K562 (cell line): ENCODE data around the gene TMEM156. TPM values are rescaled to one million over a fixed set of nuclear protein-coding genes. Genes with fewer than 3 reads are reported as not detected.

Experiments used
- ATAC-seq: fragments of 200-7000 bp; cut with Tn5 transposase; 3 replicates; pipeline ENCODE4 v1.9.1; 2020; ENCODE audit warnings: moderate library complexity
- BruUV-seq: library from RNA; stranded (reverse); fragments of 400-500 nt; replicated peaks from 2 replicates; lab custom pipeline; 2021; lab: Mats Ljungman, UMichigan
- CTCF ChIA-PET: fragments of 300-600 bp; formaldehyde crosslinking; extraction: SDS; loops from one replicate; lab custom pipeline; 2021; ENCODE audit warnings: low intra/inter-chr PET ratio; lab: Yijun Ruan, JAX
- POLR2A ChIA-PET: fragments of 300-600, 350-650 bp; sonication (Branson Sonifier 250); formaldehyde crosslinking; extraction: SDS; loops from one replicate; lab custom pipeline; 2021; ENCODE audit warnings: antibody characterized with exemption, inconsistent platforms; lab: Yijun Ruan, JAX
- DNase-seq, 4 experiments: peaks; one replicate each; pipeline versions ENCODE4 v3.0.0 to v3.0.0-alpha.2; 2011 to 2018; ENCODE audit warnings: low spot score in 3 of 4, mixed read lengths in 3 of 4; ENCODE audit errors: extremely low read depth in 1 of 4
- FAIRE-seq: peaks from 2 replicates; lab custom pipeline; 2011; peaks lifted over from hg19 to GRCh38; lab: Jason Lieb, UNC
- H2AFZ ChIP-seq: 2 replicates; pipeline ENCODE4 v1.6.0; 2011; ENCODE audit warnings: low read depth, low read length, control low read depth, inconsistent platforms
- H3K27ac ChIP-seq: fragments of 200-600 bp; 3 replicates; pipeline ENCODE4 v1.8.0; 2011; ENCODE audit warnings: low read depth, mild to moderate bottlenecking, control low read depth, inconsistent platforms, low read length, moderate library complexity, mixed read lengths; ENCODE audit errors: extremely low read depth
- H3K27me3 ChIP-seq, 2 experiments: fragments of 300-600 bp in 1 of 2; 2 replicates in 1 of 2; 3 replicates in 1 of 2; pipeline versions ENCODE4 v1.6.0 to v1.8.0; 2011; ENCODE audit warnings: inconsistent platforms in 2 of 2, low read length in 2 of 2, mild to moderate bottlenecking in 1 of 2, mixed read lengths in 1 of 2, moderate library complexity in 1 of 2; ENCODE audit not compliant: control insufficient read depth in 2 of 2, insufficient read depth in 2 of 2
- H3K36me3 ChIP-seq: fragments of 300-600 bp; 3 replicates; pipeline ENCODE4 v1.8.0; 2011; ENCODE audit warnings: mild to moderate bottlenecking, low read length, inconsistent platforms; ENCODE audit not compliant: control insufficient read depth, insufficient read depth
- H3K4me1 ChIP-seq, 2 experiments: fragments of 200-600 bp in 1 of 2; replicated peaks in 1 of 2; 2 replicates in 1 of 2; 3 replicates in 1 of 2; pipeline versions ENCODE4 v1.5.1 to v1.8.0; 2011; ENCODE audit warnings: inconsistent platforms in 2 of 2, low read length in 2 of 2, mild to moderate bottlenecking in 1 of 2, mixed read lengths in 1 of 2, moderate library complexity in 1 of 2; ENCODE audit not compliant: control insufficient read depth in 2 of 2, insufficient read depth in 2 of 2
- H3K4me2 ChIP-seq: 2 replicates; pipeline ENCODE4 v1.6.1; 2011; ENCODE audit warnings: low read length, control low read depth, inconsistent platforms, mixed read lengths; ENCODE audit not compliant: insufficient read depth
- H3K4me3 ChIP-seq: fragments of 200-600 bp; sonication (generic), shearing (Covaris generic); 2 replicates; pipeline ENCODE4 v1.5.1; 2016; ENCODE audit warnings: control low read depth, inconsistent platforms
- H3K79me2 ChIP-seq: fragments of 200-600 bp; 3 replicates; pipeline ENCODE4 v1.8.0; 2011; ENCODE audit warnings: low read length, inconsistent platforms; ENCODE audit not compliant: control insufficient read depth, insufficient read depth
- H3K9ac ChIP-seq, 2 experiments: 2 replicates each; pipeline versions ENCODE4 v1.6.0 to v1.6.1; 2011; ENCODE audit warnings: low read depth in 2 of 2, low read length in 2 of 2, control low read depth in 1 of 2, inconsistent platforms in 1 of 2, mild to moderate bottlenecking in 1 of 2, mixed read lengths in 1 of 2; ENCODE audit not compliant: insufficient read depth in 1 of 2
- H3K9me1 ChIP-seq: one replicate; pipeline ENCODE4 v1.6.0; 2011; ENCODE audit warnings: inconsistent platforms, mild to moderate bottlenecking, low read length, moderate library complexity; ENCODE audit not compliant: control insufficient read depth, insufficient read depth
- H3K9me3 ChIP-seq: replicated peaks from 2 replicates; pipeline ENCODE4 v1.5.1; 2011; ENCODE audit warnings: low read depth, low read length, inconsistent platforms; ENCODE audit not compliant: control insufficient read depth, insufficient read depth
- H4K20me1 ChIP-seq: replicated peaks from 2 replicates; pipeline ENCODE4 v1.6.1; 2011; ENCODE audit warnings: low read length, inconsistent platforms, mixed read lengths; ENCODE audit not compliant: control insufficient read depth, insufficient read depth
- DNMT1 ChIP-seq: fragments of 450-650 bp; IDR thresholded peaks from 2 replicates; pipeline ENCODE4 v1.6.1; 2016; ENCODE audit warnings: antibody characterized with exemption, mild to moderate bottlenecking
- MIER1 ChIP-seq: fragments of 450-650 bp; IDR thresholded peaks from 2 replicates; pipeline ENCODE4 v1.6.1; 2016; ENCODE audit warnings: antibody characterized with exemption, mild to moderate bottlenecking, low read depth
- SMARCC2 ChIP-seq: fragments of 450-650 bp; IDR thresholded peaks from 2 replicates; pipeline ENCODE4 v1.6.1; 2017; ENCODE audit warnings: antibody characterized with exemption, moderate library complexity, mild to moderate bottlenecking, low read depth
- SP2 ChIP-seq: IDR thresholded peaks from 2 replicates; pipeline ENCODE4 v1.6.1; 2011; ENCODE audit warnings: mild to moderate bottlenecking, low read depth, low read length, moderate library complexity; ENCODE audit not compliant: poor library complexity, severe bottlenecking; ENCODE audit errors: extremely low read depth
- ZNF431 ChIP-seq: sonication (generic); formaldehyde crosslinking; IDR thresholded peaks from 2 replicates; pipeline ENCODE4 v1.8.0; 2022; ENCODE audit warnings: mild to moderate bottlenecking, missing genetic modification reagents
- WGBS: fragments of 100-300 bp; shearing (Covaris generic); methylation state at CpG from one replicate; pipeline ENCODE4 v1.1.6; 2016; ENCODE audit warnings: low coverage, mixed read lengths; ENCODE audit not compliant: insufficient coverage; ENCODE audit errors: missing lambda C conversion rate; 5-methylcytosine and 5-hydroxymethylcytosine counted together
- in situ Hi-C: fragments of 300-500 bp; cut with MboI; formaldehyde crosslinking; loops from 4 replicates; pipeline ENCODE4 v1.15.0; 2018; ENCODE audit warnings: inconsistent platforms, mixed read lengths
- intact Hi-C: fragments of 100-400 bp; cut with micrococcal nuclease; formaldehyde crosslinking; loops from 2 replicates; pipeline ENCODE4 v1.14.2; 2022
- polyA plus RNA-seq, 8 experiments: library from polyadenylated mRNA; depleted of rRNA in 4 of 8; stranded (reverse) in 5 of 8; unstranded in 3 of 8; fragments of >200 nt; fragmentation: Nextera tagmentation in 2 of 8; fragmentation: Illumina TruSeq in 1 of 8; extraction: Ambion mirVana in 2 of 8; extraction: Trizol in 1 of 8; gene quantifications; 2 replicates each; pipeline versions ENCODE4 v1.2.1 to v1.2.3, GENCODE V29; 2011 to 2014; ENCODE audit warnings: inconsistent platforms in 1 of 8, missing spikeins in 1 of 8
- total RNA-seq, 7 experiments: library from RNA; depleted of rRNA in 6 of 7; stranded (reverse); fragments of >200 nt in 6 of 7; fragmentation: Illumina TruSeq in 2 of 7; extraction: Trizol in 2 of 7; gene quantifications; 2 replicates each; pipeline versions ENCODE4 v1.2.1 to v1.2.3, GENCODE V29; 2011 to 2021; ENCODE audit warnings: low replicate concordance in 1 of 7
- TF ChIP-seq, protein P1 (sequence below): fragments of 250-450 bp; sonication (Bioruptor Pico); IDR thresholded peaks from 2 replicates; pipeline ENCODE4 v1.4.0; 2020
- TF ChIP-seq, protein P2 (sequence below): sonication (generic); formaldehyde crosslinking; IDR thresholded peaks from 2 replicates; pipeline ENCODE4 v1.8.0; 2022; ENCODE audit warnings: mild to moderate bottlenecking, missing genetic modification reagents

The TMEM156 gene
- total and polyA plus RNA-seq, 9 of the 15 experiments (the other 6 are each of a cell fraction or from before 2014, with no cell fraction given) = 3.5 to 9.6 (median 6.4) TPM

DNA sequence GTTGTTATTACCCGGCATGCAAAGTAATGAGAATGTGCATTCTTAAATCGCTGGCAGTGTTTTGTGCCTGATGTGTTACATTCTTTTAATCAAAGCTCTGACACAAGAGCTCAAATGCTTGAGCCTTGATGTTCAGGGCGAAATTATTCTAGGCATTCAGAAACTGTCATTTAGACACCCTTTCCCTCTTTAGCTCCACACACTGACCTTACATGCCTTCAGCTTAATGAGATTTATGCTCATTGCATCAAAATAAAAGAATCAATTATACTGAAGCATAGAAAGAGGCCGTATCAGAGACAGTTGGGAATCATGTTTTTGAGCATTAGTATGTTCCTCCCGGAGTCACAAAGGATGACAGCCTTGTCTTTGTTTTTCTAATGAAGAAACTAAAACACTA is 107.9 kb downstream of the TMEM156 start (continued):
- TF ChIP-seq, protein P1, sequence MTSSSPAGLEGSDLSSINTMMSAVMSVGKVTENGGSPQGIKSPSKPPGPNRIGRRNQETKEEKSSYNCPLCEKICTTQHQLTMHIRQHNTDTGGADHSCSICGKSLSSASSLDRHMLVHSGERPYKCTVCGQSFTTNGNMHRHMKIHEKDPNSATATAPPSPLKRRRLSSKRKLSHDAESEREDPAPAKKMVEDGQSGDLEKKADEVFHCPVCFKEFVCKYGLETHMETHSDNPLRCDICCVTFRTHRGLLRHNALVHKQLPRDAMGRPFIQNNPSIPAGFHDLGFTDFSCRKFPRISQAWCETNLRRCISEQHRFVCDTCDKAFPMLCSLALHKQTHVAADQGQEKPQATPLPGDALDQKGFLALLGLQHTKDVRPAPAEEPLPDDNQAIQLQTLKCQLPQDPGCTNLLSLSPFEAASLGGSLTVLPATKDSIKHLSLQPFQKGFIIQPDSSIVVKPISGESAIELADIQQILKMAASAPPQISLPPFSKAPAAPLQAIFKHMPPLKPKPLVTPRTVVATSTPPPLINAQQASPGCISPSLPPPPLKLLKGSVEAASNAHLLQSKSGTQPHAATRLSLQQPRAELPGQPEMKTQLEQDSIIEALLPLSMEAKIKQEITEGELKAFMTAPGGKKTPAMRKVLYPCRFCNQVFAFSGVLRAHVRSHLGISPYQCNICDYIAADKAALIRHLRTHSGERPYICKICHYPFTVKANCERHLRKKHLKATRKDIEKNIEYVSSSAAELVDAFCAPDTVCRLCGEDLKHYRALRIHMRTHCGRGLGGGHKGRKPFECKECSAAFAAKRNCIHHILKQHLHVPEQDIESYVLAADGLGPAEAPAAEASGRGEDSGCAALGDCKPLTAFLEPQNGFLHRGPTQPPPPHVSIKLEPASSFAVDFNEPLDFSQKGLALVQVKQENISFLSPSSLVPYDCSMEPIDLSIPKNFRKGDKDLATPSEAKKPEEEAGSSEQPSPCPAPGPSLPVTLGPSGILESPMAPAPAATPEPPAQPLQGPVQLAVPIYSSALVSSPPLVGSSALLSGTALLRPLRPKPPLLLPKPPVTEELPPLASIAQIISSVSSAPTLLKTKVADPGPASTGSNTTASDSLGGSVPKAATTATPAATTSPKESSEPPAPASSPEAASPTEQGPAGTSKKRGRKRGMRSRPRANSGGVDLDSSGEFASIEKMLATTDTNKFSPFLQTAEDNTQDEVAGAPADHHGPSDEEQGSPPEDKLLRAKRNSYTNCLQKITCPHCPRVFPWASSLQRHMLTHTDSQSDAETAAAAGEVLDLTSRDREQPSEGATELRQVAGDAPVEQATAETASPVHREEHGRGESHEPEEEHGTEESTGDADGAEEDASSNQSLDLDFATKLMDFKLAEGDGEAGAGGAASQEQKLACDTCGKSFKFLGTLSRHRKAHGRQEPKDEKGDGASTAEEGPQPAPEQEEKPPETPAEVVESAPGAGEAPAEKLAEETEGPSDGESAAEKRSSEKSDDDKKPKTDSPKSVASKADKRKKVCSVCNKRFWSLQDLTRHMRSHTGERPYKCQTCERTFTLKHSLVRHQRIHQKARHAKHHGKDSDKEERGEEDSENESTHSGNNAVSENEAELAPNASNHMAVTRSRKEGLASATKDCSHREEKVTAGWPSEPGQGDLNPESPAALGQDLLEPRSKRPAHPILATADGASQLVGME (CRISPR knock-in tag) = no peak
- TF ChIP-seq SMARCC2 = no peak

DNA sequence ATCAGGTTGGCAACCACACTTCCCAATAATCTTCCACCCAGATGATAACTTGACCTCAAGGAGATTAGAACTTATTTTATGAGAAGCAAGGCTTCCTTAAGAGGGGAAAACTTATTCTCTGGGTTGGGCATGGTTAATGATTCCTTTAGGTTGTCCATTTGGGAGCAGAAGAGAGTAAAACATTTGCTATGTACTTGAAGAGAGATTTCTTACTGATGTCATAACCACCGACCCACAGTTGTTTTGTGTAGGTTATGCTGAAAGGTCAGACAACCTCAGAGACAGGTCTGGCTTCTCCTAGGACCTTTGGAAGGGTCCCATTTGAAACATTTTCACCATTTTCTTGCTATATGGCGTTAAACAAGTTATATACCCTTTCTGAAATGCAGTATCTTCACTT is 108.5 kb downstream of the TMEM156 start:
- ATAC-seq (no peak), DNase-seq (no peak), FAIRE-seq (no peak)
- 5% methylated on average over 2 of the region's 2 CpGs for WGBS
- Histone ChIP-seq H3K4me2 (no peak overlapping the region), H3K36me3 (no peaks in the 10 kb centered on the region), H3K27ac (no peak overlapping the region), H3K27me3 (no peaks in the 10 kb centered on the region), H2AFZ (no peak overlapping the region), H3K4me3 (no peak overlapping the region), H4K20me1 (peaks cover 4% of the 10 kb centered on the region; the same call in 1 of the 2 replicates), H3K9ac (no peak overlapping the region), H3K79me2 (no peaks in the 10 kb centered on the region), H3K4me1 (no peaks in the 10 kb centered on the region), H3K9me3 (no peaks in the 10 kb centered on the region), H3K9me1 (no peaks in the 10 kb centered on the region)
- no TSS peak for BruUV-seq
- ChIA-PET POLR2A (interaction anchor here (0.8 to 0.9 kb wide), 3 partner anchors 9 to 18 kb away, joined by 3 to 4 read pairs (median 3); no protein-coding TSS in a partner anchor), CTCF (no interaction called here)
- intact Hi-C loops = no loop called here
- no peak for TF ChIP-seq ZNF431
- no peak for TF ChIP-seq SP2
- TF ChIP-seq, protein P2, sequence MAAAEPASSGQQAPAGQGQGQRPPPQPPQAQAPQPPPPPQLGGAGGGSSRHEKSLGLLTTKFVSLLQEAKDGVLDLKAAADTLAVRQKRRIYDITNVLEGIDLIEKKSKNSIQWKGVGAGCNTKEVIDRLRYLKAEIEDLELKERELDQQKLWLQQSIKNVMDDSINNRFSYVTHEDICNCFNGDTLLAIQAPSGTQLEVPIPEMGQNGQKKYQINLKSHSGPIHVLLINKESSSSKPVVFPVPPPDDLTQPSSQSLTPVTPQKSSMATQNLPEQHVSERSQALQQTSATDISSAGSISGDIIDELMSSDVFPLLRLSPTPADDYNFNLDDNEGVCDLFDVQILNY (CRISPR knock-in tag) = no peak
- TF ChIP-seq DNMT1 = no peak
- no peak for TF ChIP-seq MIER1
- in situ Hi-C loops = no loop called here
